ENCODE data around the gene RFC2.

DNA sequence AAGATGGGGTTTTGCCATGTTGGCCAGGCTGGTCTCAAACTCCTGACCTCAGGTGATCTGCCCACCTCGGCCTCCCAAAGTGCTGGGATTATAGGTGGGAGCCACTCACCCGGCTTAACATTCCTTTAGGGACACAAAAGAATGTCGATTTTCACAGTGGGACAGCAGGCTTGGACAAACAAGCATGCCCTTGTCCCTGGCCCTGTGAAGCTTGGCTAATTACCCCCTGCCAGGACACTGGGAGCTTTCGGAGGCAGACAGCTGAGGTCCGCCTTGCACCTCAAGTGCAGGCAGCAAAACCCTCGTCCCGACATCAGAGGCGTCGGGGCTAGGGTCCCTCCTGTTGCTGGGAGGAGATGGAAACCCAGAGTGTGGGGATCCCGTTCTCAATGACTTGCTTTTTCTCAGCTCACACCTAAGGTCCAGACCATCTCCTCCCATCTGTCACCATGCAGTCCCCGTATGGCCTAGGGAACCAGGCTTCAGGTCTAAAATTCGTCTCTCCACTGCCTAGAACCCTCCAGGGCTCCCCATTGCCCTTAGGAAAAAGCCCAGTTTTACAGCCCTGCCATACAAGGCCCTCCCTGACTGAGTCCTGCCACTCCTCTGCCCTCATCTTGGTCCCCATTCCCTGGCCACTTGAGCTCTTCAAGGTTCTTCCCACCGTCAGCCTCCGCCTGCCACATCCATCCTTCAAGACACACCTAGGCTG is 28.7 kb upstream of the RFC2 start:
- TF ChIP-seq EZH2 (IDR thresholded peaks at IDR 0.05; ENCODE audit: insufficient read depth, poor library complexity, severe bottlenecking) (no peak), EZH2phosphoT487 (IDR thresholded peaks at IDR 0.05; ENCODE audit: insufficient read depth, low read depth) (no peak)

All from GM23248 (cell line).